Tibial nerve (tissue), 4 donors: Measurements from ENCODE around the gene TMEM62.

Experiments
- EP300 ChIP-seq, 2 donors: sonication (generic); formaldehyde crosslinking; IDR thresholded peaks; one replicate each; pipeline ENCODE4 v1.6.1; 2017; ENCODE audit warnings: antibody characterized with exemption in 2 of 2, mild to moderate bottlenecking in 1 of 2
- POLR2A ChIP-seq, 2 donors: fragments of 450-650 bp; IDR thresholded peaks; one replicate each; pipeline ENCODE4 v1.6.1; 2017; ENCODE audit warnings: antibody characterized with exemption in 2 of 2, mild to moderate bottlenecking in 2 of 2, moderate library complexity in 2 of 2
- TF ChIP-seq, protein P1 (sequence below), 5 experiments: fragments of 200-600 bp in 3 of 5; fragments of 450-650 bp in 2 of 5; sonication (generic) in 3 of 5; IDR thresholded peaks; one replicate each; pipeline ENCODE4 v1.5.1; 2016 to 2019; ENCODE audit warnings: antibody characterized with exemption in 5 of 5, mild to moderate bottlenecking in 3 of 5, moderate library complexity in 2 of 5

- TF ChIP-seq, protein P1, sequence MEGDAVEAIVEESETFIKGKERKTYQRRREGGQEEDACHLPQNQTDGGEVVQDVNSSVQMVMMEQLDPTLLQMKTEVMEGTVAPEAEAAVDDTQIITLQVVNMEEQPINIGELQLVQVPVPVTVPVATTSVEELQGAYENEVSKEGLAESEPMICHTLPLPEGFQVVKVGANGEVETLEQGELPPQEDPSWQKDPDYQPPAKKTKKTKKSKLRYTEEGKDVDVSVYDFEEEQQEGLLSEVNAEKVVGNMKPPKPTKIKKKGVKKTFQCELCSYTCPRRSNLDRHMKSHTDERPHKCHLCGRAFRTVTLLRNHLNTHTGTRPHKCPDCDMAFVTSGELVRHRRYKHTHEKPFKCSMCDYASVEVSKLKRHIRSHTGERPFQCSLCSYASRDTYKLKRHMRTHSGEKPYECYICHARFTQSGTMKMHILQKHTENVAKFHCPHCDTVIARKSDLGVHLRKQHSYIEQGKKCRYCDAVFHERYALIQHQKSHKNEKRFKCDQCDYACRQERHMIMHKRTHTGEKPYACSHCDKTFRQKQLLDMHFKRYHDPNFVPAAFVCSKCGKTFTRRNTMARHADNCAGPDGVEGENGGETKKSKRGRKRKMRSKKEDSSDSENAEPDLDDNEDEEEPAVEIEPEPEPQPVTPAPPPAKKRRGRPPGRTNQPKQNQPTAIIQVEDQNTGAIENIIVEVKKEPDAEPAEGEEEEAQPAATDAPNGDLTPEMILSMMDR (IDR thresholded peaks at IDR 0.05) = no peak
- TF ChIP-seq EP300 (IDR thresholded peaks at IDR 0.05) (no peak), POLR2A (IDR thresholded peaks at IDR 0.05) (no peak)
These were observed 80.1 kb downstream of the TMEM62 start for GRCh38 chr15:43213466-43213865.
